ENCODE data around the gene PTGES2. TPM values are rescaled to one million over a fixed set of nuclear protein-coding genes. Genes with fewer than 3 reads are reported as not detected.
A peak's percentile ranks its signal among the peaks of the same experiment; 100 is the strongest.

The PTGES2 gene
- total RNA-seq, 1 donor from 2014 or later: 39.8 TPM

DNA sequence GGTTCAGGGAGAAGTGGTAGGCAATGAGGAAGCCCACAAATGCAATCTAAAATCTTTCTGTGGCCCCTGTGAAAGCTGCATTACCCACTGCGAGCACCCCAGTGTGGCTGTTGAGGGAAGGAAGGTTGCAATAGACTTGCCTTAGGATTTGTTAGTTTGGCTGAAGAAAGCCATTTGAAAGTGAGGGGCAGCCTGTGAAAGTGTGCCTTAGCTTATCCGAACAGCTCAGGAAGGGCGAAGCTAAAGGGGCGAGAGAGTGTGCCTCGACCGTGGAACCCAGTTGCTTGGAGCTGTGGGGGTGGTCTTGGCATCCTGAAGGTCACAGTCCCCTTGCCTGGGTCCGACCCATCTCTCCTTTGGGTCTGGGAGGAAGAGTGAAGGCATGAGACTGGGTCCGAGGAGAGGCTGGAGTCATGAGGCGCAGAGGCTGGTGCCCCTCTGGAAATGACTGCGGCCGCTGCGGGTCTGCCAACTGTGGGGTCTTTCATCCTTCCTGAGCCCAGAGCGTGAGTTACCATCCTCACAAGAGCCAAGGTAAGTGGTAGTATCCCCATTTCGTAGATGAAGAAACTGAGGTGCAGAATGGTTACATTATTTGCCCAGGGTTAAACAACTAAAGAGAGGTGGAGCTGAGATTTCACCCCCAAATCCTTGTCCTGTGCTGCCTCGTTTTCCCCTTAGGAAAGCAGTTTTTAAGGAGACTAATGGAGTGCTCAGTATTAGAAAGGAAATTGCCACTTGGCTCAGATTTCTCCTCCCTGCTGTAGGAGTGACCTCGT lies 35.1 kb downstream of the PTGES2 start:
- TF ChIP-seq CTCF (IDR thresholded peaks at IDR 0.05; ENCODE audit: unreplicated experiment): no peak
- no peaks in the 10 kb centered on the region for H3K9me3 Mint-ChIP-seq (ENCODE audit: unreplicated experiment)
- no peak for DNase-seq (ENCODE audit: low spot score)
- peaks cover 4% of the 10 kb centered on the region for H3K4me1 Mint-ChIP-seq (ENCODE audit: unreplicated experiment)
- no peak overlapping the region for H3K27ac Mint-ChIP-seq (ENCODE audit: unreplicated experiment)
- H3K27me3 Mint-ChIP-seq (ENCODE audit: unreplicated experiment): peaks cover 2% of the 10 kb centered on the region
- peaks cover 7% of the 10 kb centered on the region for H3K36me3 Mint-ChIP-seq (ENCODE audit: low read depth, unreplicated experiment)
- H3K4me3 Mint-ChIP-seq (ENCODE audit: unreplicated experiment): no peak overlapping the region

- no peak overlapping the region for H3K4me3 Mint-ChIP-seq (ENCODE audit: unreplicated experiment)
- DNase-seq (ENCODE audit: low spot score): no peak
- peak overlapping the region; percentile 31 for H3K27ac Mint-ChIP-seq (ENCODE audit: unreplicated experiment)
- H3K27me3 Mint-ChIP-seq (ENCODE audit: unreplicated experiment): peaks cover 2% of the 10 kb centered on the region
- TF ChIP-seq CTCF (IDR thresholded peaks at IDR 0.05; ENCODE audit: unreplicated experiment): no peak
- H3K4me1 Mint-ChIP-seq (ENCODE audit: unreplicated experiment): peaks cover 4% of the 10 kb centered on the region
- no peaks in the 10 kb centered on the region for H3K9me3 Mint-ChIP-seq (ENCODE audit: unreplicated experiment)
- H3K36me3 Mint-ChIP-seq (ENCODE audit: low read depth, unreplicated experiment): peaks cover 7% of the 10 kb centered on the region
These were observed 36.0 kb downstream of the PTGES2 start for GRCh38 chr9:128091571-128091970.

GRCh38 chr9:128091144-128091543 lies 36.4 kb downstream of the PTGES2 start:
- Mint-ChIP-seq H3K4me1 (ENCODE audit: unreplicated experiment) (peaks cover 4% of the 10 kb centered on the region), H3K9me3 (ENCODE audit: unreplicated experiment) (no peaks in the 10 kb centered on the region), H3K27ac (ENCODE audit: unreplicated experiment) (no peak overlapping the region), H3K36me3 (ENCODE audit: low read depth, unreplicated experiment) (peaks cover 7% of the 10 kb centered on the region), H3K4me3 (ENCODE audit: unreplicated experiment) (no peak overlapping the region), H3K27me3 (ENCODE audit: unreplicated experiment) (peaks cover 2% of the 10 kb centered on the region)
- TF ChIP-seq CTCF (IDR thresholded peaks at IDR 0.05; ENCODE audit: unreplicated experiment): no peak
- DNase-seq (ENCODE audit: low spot score): no peak

DNA sequence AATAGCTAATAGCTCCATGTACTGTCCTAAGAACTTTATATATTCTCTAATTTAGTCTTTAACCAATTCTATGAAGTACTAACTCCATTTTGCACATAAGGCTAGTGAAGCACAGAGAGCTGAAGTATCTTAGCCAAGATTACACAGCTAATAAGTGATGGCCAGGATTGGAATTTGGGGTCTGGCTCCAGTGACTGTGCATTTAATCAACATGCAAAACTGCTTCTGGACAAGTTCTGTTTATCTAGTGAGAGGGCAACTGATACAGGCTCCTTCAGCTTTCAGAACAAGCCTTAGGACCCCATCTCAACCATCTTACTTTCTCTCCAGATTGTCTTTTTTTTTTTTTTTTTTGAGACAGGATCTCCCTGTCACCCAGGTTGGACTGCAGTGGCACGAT lies 38.2 kb downstream of the PTGES2 start:
- Mint-ChIP-seq H3K27ac (ENCODE audit: unreplicated experiment) (no peak overlapping the region), H3K9me3 (ENCODE audit: unreplicated experiment) (no peaks in the 10 kb centered on the region), H3K4me3 (ENCODE audit: unreplicated experiment) (no peak overlapping the region)

More for the DNA sequence above, 38.2 kb downstream of the PTGES2 start:
- no peak for DNase-seq (ENCODE audit: low spot score)
- TF ChIP-seq CTCF (IDR thresholded peaks at IDR 0.05; ENCODE audit: unreplicated experiment): no peak
- peaks cover 4% of the 10 kb centered on the region for H3K27me3 Mint-ChIP-seq (ENCODE audit: unreplicated experiment)
- H3K36me3 Mint-ChIP-seq (ENCODE audit: low read depth, unreplicated experiment): peaks cover 9% of the 10 kb centered on the region
- peaks cover 3% of the 10 kb centered on the region for H3K4me1 Mint-ChIP-seq (ENCODE audit: unreplicated experiment)

All from endothelial cell (in vitro differentiated cells).